Effector memory CD4-positive, alpha-beta T cell (primary cell): ENCODE measurements around the gene ADGRD1.

ENCODE experiments used
- DNase-seq, 3 donors: peaks; one replicate each; pipeline ENCODE4 v3.0.0-alpha.2; 2020
- H3K27ac ChIP-seq: 2 replicates; pipeline ENCODE4 v1.7.0; 2013; ENCODE audit warnings: mild to moderate bottlenecking, low read length, moderate library complexity; ENCODE audit not compliant: insufficient read depth, poor library complexity, severe bottlenecking
- H3K27me3 ChIP-seq: replicated peaks from 2 replicates; pipeline ENCODE4 v1.7.0; 2013; ENCODE audit warnings: mild to moderate bottlenecking, low read length; ENCODE audit not compliant: insufficient read depth, control insufficient read depth, poor library complexity, severe bottlenecking
- H3K36me3 ChIP-seq: 2 replicates; pipeline ENCODE4 v1.7.0; 2013; ENCODE audit warnings: mild to moderate bottlenecking, low read length, moderate library complexity; ENCODE audit not compliant: control insufficient read depth, insufficient read depth
- H3K4me1 ChIP-seq: 2 replicates; pipeline ENCODE4 v1.7.0; 2013; ENCODE audit warnings: low read length, mild to moderate bottlenecking; ENCODE audit not compliant: control insufficient read depth, insufficient read depth, poor library complexity, severe bottlenecking
- H3K4me3 ChIP-seq: 2 replicates; pipeline ENCODE4 v1.7.0; 2013; ENCODE audit warnings: low read length, low read depth, mild to moderate bottlenecking; ENCODE audit not compliant: insufficient read depth, poor library complexity, severe bottlenecking
- H3K9me3 ChIP-seq: 2 replicates; pipeline ENCODE4 v1.7.0; 2013; ENCODE audit warnings: mild to moderate bottlenecking, low read length, moderate library complexity; ENCODE audit not compliant: control insufficient read depth

The ADGRD1 gene

GRCh38 chr12:131077931-131078391 lies 124.3 kb downstream of the ADGRD1 start:
- Histone ChIP-seq H3K4me3 (no peak overlapping the region), H3K9me3 (no peaks in the 10 kb centered on the region), H3K27ac (no peak overlapping the region), H3K4me1 (no peaks in the 10 kb centered on the region), H3K27me3 (no peaks in the 10 kb centered on the region), H3K36me3 (no peaks in the 10 kb centered on the region)
- DNase-seq: no peak

DNA sequence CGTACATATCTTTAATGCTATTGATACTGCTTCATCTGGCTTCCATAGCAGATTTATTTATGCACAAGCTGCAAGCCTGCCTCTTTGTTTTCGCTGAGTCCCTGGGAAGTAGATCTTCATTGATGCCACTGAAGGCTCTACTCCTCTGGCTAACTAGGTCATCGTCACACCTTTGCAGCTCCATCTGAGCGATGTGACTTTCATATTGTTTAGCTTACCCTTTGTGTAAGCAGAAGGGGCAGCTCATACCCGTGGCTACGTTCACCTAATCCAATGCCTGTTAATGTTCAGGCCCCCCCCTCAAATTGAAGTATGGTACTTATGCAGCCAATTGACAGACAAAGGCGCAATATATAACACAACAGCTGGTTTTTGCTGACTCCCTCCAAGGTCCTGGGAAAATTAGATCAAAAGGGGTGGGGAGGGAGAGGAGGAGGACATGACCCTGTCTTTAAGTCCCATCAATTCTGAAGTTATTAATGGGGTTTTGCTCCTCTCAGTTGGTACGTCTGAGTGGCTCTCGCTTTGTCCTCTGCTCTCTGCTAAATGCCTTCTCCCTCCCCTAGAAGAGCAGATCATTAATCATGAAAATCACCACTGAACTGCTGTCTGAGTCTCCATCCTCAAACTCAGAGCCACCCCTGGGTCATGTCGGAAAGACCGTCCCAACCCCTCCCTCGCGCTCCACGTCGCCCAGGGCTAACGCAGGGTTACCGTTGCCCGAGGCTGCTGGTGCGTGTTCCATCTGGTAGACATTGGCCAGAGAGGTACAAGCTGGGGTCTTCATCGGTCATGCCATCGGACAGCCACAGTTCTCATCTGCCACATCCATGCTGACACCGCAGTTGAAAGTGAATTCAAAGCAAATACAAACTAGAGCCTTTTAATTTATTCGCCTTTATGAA lies 128.8 kb downstream of the ADGRD1 start:
- Histone ChIP-seq H3K36me3 (no peaks in the 10 kb centered on the region), H3K4me3 (no peak overlapping the region), H3K9me3 (no peaks in the 10 kb centered on the region), H3K27me3 (no peaks in the 10 kb centered on the region), H3K4me1 (no peaks in the 10 kb centered on the region), H3K27ac (no peak overlapping the region)
- DNase-seq: no peak

- Histone ChIP-seq H3K27me3 (no peaks in the 10 kb centered on the region), H3K27ac (no peak overlapping the region), H3K4me3 (no peak overlapping the region), H3K36me3 (no peaks in the 10 kb centered on the region), H3K9me3 (no peaks in the 10 kb centered on the region), H3K4me1 (no peaks in the 10 kb centered on the region)
- DNase-seq: no peak
These were observed 130.8 kb downstream of the ADGRD1 start for GRCh38 chr12:131084341-131085011.

DNA sequence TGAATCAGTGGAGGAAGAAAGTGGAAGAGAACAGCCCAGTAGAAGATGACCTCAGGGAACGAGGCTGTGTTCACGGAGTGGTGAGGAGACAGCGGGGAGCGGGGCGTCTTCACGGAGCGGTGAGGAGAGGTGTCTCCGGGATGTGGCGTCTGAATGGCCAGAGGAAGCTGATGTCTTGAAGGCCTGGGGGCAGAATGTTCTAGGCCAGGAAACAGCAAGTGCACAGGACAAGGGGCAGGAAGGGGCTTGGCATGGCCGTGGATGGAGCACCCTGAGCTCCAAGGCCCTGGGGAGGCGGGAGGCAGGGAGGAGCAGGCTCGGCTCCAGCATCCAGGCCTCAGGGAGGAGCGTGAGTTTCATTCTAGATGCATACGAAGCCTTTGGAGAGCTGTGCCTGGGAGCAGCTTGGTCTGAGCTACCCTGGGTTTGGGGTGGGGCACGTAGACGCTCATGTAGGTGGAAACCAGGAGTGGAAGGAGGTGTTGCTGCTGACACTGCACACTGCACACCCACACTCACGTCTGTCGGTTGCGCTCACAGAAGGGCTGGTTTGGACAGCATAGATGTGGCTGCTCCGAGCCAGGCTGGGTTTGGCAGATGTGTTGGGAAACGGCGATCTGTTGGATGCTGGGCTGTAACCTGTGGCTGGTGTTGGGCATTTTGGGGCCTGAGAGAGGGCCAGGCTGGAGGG lies 131.6 kb downstream of the ADGRD1 start:
- Histone ChIP-seq H3K36me3 (no peaks in the 10 kb centered on the region), H3K27ac (no peak overlapping the region), H3K27me3 (no peaks in the 10 kb centered on the region), H3K4me1 (no peaks in the 10 kb centered on the region), H3K9me3 (no peaks in the 10 kb centered on the region), H3K4me3 (no peak overlapping the region)
- DNase-seq: no peak

DNA sequence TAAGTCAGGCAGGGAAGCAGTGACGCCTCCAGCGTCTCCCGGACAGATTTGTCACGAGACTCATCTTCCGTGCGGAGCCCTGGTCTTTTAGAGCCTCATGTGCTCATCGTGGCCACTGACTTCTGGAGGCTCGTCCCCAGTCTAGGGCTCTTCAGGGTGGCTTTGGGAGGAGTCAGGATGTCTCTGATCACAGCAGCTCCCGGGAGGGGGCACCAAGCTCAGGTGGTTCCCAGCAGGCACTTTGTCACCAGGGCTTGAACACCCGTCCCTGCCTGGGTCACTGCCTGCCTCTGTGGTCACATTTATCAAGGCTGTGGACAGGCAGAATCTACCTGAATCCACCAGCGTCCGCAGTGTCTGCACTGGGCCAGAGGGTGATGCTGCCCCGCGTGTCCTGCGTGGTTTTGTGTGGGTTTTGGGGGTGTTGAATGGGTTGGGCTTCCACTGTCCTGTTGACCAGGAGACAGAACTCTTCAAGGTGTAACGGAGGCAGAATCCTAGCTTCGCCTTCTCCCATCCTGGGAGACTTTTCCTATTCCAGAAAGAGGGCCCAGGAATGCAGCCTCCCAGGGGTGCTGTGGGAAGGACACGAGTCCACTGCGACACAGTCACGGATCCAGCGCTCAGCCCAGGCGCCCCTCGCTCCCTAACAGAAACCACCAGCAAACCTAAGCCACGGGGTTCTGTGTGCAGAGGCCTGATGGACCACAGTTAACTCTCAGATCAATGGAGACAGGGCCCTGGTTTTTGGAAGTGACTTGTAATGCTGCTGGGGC lies 132.3 kb downstream of the ADGRD1 start:
- no peak for DNase-seq
- no peaks in the 10 kb centered on the region for H3K9me3 ChIP-seq
- H3K36me3 ChIP-seq: no peaks in the 10 kb centered on the region
- no peaks in the 10 kb centered on the region for H3K4me1 ChIP-seq
- no peak overlapping the region for H3K4me3 ChIP-seq
- no peak overlapping the region for H3K27ac ChIP-seq
- H3K27me3 ChIP-seq: no peaks in the 10 kb centered on the region

GRCh38 chr12:131087302-131087818 lies 133.7 kb downstream of the ADGRD1 start:
- Histone ChIP-seq H3K36me3 (no peaks in the 10 kb centered on the region), H3K9me3 (no peaks in the 10 kb centered on the region), H3K27me3 (no peaks in the 10 kb centered on the region), H3K4me1 (no peaks in the 10 kb centered on the region), H3K4me3 (no peak overlapping the region), H3K27ac (no peak overlapping the region)
- DNase-seq: no peak

- Histone ChIP-seq H3K4me1 (peaks cover under 1% of the 10 kb centered on the region), H3K27ac (no peak overlapping the region), H3K9me3 (no peaks in the 10 kb centered on the region), H3K4me3 (no peak overlapping the region), H3K36me3 (no peaks in the 10 kb centered on the region), H3K27me3 (no peaks in the 10 kb centered on the region)
- no peak for DNase-seq
These were observed 134.4 kb downstream of the ADGRD1 start for GRCh38 chr12:131087991-131088700.

GRCh38 chr12:131088701-131089530 lies 135.2 kb downstream of the ADGRD1 start:
- no peak overlapping the region for H3K4me3 ChIP-seq
- no peaks in the 10 kb centered on the region for H3K9me3 ChIP-seq
- H3K27me3 ChIP-seq: no peaks in the 10 kb centered on the region
- no peak for DNase-seq
- peaks cover 5% of the 10 kb centered on the region for H3K4me1 ChIP-seq
- no peaks in the 10 kb centered on the region for H3K36me3 ChIP-seq
- no peak overlapping the region for H3K27ac ChIP-seq
